ENCODE results near the gene CDH4.

Gene CDH4

GRCh38 chr20:61789329-61789728 lies 537.3 kb downstream of the CDH4 start:
- no peak for DNase-seq (ENCODE audit: low read depth)
- no peak overlapping the region for H3K4me3 ChIP-seq (replicated peaks; ENCODE audit: low read depth, low read length)
- no peak for TF ChIP-seq CTCF (IDR thresholded peaks at IDR 0.05; ENCODE audit: low read length, missing control alignments)

GRCh38 chr20:61790116-61790827 lies 538.2 kb downstream of the CDH4 start:
- H3K4me3 ChIP-seq (replicated peaks; ENCODE audit: low read depth, low read length) = no peak overlapping the region
- DNase-seq (ENCODE audit: low read depth) = no peak
- no peak for TF ChIP-seq CTCF (IDR thresholded peaks at IDR 0.05; ENCODE audit: low read length, missing control alignments)

- no peak for TF ChIP-seq CTCF (IDR thresholded peaks at IDR 0.05; ENCODE audit: low read length, missing control alignments)
- no peak overlapping the region for H3K4me3 ChIP-seq (replicated peaks; ENCODE audit: low read depth, low read length)
- DNase-seq (ENCODE audit: low read depth) = no peak
These were observed 539.9 kb downstream of the CDH4 start for GRCh38 chr20:61791995-61792394.

GRCh38 chr20:61795669-61796630 lies 543.9 kb downstream of the CDH4 start:
- DNase-seq (ENCODE audit: low read depth) = no peak
- H3K4me3 ChIP-seq (replicated peaks; ENCODE audit: low read depth, low read length) = no peak overlapping the region
- TF ChIP-seq CTCF (IDR thresholded peaks at IDR 0.05; ENCODE audit: low read length, missing control alignments) = no peak

GRCh38 chr20:61796738-61797137 lies 544.7 kb downstream of the CDH4 start:
- no peak for TF ChIP-seq CTCF (IDR thresholded peaks at IDR 0.05; ENCODE audit: low read length, missing control alignments)
- DNase-seq (ENCODE audit: low read depth) = no peak

GRCh38 chr20:61797200-61797599 lies 545.1 kb downstream of the CDH4 start:
- no peak for TF ChIP-seq CTCF (IDR thresholded peaks at IDR 0.05; ENCODE audit: low read length, missing control alignments)
- H3K4me3 ChIP-seq (replicated peaks; ENCODE audit: low read depth, low read length) = no peak overlapping the region
- DNase-seq (ENCODE audit: low read depth) = no peak

More at GRCh38 chr20:61796738-61797137, 544.7 kb downstream of the CDH4 start:
- H3K4me3 ChIP-seq (replicated peaks; ENCODE audit: low read depth, low read length) = no peak overlapping the region
